Measurements from ENCODE around the gene PC. TPM values are rescaled to one million over a fixed set of nuclear protein-coding genes. Genes with fewer than 3 reads are reported as not detected.

The PC gene
- total RNA-seq, 1 donor from 2014 or later = 12.7 TPM

DNA sequence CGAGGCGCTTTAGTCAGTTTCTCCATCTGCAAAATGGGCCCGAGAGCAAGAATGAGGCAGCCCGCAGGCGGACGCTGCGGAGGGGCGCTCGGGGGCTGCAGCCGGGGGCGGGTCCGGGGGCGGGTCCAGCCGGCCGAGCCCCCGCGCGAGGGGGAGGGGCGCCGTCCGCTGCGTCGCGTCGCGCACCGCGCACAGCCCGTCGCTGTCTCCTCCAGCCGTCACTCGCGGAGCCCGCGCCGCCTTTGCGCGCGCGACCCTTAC lies 282 bp downstream of the PC start:
- intact Hi-C loops (cut with micrococcal nuclease) = loop anchor here (1.0 to 10.0 kb wide), 4 partner anchors 102 to 363 kb away; partner anchors contain the start of genes CCDC87, CCS, KDM2A and RCE1

DNA sequence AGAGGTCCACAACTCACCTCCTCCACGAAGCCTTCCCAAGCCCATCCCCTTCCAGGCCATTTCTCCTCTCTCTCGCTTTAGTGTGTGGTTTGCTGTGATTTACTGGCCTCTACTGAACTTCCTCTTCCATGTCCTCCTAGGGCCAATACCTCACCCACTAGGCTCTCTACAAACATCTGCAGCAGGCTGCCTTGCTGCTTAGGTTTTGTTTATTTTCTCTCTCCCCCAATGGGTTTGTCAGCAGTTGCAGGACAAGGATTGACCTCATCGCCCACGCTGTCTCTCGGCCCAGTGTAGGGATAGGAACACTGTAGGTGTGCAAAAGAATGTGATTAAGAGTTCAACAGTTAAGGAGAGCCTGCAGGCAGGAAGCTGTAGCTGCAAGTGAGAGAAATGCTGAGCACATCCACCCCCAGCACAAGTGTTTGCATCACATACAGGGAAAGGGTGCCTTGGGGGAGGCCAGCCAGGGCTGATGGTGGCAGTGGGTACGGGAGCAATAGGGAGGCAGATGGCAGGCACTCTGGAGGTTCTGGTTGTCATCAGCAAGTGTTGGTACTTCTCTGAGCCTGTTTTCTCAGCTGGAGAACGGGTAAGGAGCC lies 1.4 kb downstream of the PC start:
- intact Hi-C loops (cut with micrococcal nuclease) = loop anchor here (5.0 to 10.0 kb wide), 3 partner anchors 114 to 362 kb away; partner anchors contain the start of genes CCDC87, CCS, KDM2A and RCE1

- intact Hi-C loops (cut with micrococcal nuclease) = loop anchor here (10.0 kb wide), 1 partner anchor 358 kb away; the partner anchor contains the start of genes CCDC87 and CCS
Observed at GRCh38 chr11:66953081-66953833, 4.9 kb downstream of the PC start.

GRCh38 chr11:66951927-66952337 lies 6.3 kb downstream of the PC start:
- intact Hi-C loops (cut with micrococcal nuclease) = loop anchor here (10.0 kb wide), 1 partner anchor 357 kb away; the partner anchor contains the start of genes CCDC87 and CCS

DNA sequence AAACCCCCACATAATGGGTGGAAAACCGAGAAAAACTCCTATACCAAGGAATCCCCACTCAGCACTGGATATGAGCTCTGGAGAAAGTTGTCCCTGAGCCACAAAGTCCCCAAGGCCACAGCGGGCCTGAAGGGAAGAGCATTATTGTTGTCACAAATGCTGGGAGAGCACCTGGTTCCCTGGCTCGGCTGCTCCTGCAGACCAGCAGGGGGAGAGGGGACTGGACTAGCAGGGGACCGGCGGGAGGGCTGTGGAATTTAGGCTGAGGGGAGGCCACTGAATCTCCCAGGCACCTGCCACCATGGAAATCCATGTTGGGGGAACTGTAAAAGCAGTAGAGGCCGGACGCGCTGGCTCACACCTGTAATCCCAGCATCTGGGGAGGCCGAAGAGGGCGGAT lies 7.0 kb downstream of the PC start:
- intact Hi-C loops (cut with micrococcal nuclease) = loop anchor here (10.0 kb wide), 1 partner anchor 356 kb away; the partner anchor contains the start of genes CCDC87 and CCS

DNA sequence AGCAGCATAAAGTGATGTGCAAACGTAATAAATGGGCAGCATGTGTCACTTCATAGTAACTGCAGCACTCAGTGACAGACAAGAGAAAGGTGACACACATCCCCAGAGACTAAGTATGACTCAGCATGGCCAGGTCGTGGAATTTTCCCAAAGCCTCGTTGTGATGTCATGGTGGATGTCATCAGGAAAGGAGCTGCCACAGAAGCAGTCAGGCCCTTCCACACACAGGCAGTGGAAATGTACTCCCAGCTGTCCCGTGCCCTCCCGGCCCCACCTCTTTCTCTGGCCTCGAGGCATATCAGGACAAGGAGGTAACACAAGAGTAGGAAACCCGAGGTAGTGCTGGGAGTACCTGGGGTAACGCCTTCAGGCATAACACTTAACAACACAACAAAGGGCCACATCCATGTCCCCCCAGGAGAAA lies 8.1 kb downstream of the PC start:
- intact Hi-C loops (cut with micrococcal nuclease) = loop anchor here (10.0 kb wide), 1 partner anchor 355 kb away; the partner anchor contains the start of genes CCDC87 and CCS

DNA sequence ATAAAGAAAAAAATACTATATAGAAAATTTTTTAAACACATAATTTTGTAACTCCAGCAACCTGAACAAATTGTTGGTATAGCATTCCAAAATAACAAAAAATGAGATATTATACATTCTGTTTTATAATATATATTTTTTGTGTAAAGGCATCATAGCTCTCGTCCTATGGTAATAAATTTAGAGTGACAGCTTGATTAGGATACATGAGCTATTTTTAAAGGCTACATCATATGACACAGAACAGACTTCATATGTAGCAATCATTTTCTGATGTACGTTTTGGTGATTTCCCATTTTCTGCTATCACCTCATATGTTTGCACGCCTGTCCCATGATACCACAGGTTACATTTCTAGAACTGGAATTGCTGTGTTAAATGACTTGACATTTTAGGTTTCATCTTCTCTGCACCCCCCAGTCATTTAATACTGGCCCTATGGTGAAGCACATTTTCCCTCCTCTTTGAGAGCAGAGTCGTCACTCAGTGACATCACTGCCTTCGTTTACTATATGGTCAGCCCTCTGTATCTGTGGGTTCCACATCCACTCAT lies 19.5 kb downstream of the PC start:
- intact Hi-C loops (cut with micrococcal nuclease) = no loop called here

DNA sequence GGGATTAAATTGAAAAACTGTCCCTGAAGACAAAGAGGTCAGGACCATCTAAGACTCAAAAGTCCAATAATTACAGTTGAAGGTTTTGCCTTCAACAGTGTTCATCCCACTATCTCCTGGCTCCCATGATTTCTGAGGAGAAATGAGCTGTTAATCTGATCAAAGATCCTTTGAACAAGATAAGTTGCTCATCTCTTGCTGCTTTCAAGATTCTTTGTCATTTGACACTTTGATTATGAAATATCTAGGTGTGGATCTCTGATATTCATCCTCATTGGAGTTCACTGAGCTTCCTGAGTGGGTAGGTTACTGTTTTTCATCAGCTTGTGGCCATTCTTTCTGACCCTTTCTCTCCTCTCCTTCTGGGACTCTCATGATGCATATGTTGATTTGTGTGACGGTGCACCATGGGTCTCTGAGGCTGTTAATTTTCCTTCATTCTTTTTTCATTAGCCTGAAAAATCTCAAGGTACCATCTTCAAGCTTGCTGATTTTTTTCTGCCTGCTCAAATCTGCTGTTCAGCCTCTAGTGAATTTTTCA lies 20.9 kb downstream of the PC start:
- intact Hi-C loops (cut with micrococcal nuclease) = no loop called here

DNA sequence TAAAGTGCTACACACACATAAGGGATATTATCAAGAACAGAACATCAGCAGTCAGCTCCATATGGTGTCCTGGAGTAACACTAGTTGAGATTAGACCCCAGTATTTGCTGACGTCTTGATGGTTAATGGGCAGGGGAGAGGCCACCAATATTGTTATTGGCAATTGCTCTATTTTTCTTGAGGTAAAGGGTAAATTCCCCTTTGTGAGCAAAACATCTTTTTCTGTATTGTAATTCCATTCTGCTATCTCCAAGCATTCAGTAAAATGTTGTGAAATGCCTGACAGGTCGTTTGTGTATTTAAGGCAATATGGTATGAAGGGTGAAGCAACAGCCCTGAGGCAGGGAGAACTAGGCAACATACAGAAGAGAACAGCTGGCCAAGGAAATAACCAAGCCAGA lies 21.9 kb downstream of the PC start:
- intact Hi-C loops (cut with micrococcal nuclease) = no loop called here

DNA sequence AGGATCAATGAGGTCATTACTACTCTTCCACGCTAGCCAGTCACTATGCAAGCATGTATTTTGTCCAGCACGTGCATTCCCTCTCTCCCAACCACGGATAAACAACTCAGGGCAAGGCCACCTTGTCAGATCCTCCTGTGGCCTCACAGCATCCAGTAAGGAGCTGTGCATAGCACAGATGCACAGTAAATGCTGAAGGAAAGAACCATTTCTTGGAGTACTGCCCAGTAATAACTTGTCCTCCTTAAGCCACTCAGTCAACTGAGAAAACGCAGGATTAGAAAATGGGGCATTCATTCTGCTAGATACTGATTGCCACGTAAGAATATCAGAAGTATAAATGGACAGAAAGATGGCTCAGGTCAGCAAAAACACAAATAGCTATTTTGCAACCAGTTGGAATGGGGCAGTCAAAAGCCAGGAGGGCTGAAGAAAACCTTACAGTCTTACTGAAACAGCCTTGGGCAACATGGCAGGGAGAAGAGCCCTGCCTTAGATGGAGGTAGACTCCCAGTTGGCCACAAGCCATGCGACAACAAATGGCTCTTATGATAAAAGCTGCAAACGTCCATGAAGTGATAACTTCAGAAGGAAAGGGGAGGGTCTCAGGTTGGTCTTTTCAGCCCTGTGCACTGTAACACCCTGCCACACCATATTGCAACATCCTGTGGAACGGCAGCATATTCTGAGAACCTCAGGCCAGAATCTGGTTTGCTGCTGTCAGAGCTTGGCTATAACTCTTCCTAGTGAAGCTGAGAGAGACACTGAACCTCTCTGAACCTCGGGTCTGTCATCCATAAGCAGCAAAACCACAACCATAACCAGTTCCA lies 23.0 kb downstream of the PC start:
- intact Hi-C loops (cut with micrococcal nuclease) = no loop called here

DNA sequence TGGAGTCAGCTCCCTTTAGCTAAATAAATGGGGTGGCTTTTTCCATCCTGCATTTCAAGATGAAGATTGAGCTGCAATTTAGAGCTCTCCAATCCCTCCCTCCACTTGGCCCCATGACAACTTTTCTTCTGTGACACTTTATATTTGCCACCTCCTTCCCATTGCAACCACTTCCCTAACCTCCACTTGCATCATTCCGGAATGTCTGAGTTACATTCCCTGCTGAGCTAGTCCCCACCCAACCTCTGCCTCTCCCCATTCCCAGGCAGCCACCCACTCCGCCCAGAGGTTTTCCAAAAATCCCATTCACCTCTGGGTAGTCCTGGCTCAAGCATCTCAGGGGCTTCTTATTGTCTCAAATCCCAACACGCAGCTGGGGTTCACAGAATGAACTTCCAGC lies 24.7 kb downstream of the PC start:
- intact Hi-C loops (cut with micrococcal nuclease) = no loop called here

DNA sequence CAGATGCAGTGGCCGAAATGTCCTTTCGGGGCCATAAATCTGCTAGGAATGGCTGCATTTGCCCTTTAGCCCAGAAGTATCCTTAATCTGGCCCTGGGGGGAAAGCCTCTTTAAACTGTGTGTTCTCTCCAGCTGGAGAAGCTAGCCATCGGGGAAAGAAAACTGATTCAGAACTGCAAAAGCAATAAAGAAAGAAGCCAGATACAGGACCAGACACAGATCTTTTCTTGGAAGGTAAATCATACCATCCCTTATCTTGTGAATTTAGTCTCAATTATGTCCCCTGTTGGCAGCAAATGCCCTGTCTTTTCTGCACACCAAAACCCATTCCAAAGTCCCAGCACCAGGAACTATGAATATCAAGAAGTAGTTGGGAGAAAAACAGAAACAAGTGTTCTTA lies 25.6 kb downstream of the PC start:
- intact Hi-C loops (cut with micrococcal nuclease) = no loop called here

GRCh38 chr11:66929753-66930152 lies 28.4 kb downstream of the PC start:
- intact Hi-C loops (cut with micrococcal nuclease) = no loop called here

DNA sequence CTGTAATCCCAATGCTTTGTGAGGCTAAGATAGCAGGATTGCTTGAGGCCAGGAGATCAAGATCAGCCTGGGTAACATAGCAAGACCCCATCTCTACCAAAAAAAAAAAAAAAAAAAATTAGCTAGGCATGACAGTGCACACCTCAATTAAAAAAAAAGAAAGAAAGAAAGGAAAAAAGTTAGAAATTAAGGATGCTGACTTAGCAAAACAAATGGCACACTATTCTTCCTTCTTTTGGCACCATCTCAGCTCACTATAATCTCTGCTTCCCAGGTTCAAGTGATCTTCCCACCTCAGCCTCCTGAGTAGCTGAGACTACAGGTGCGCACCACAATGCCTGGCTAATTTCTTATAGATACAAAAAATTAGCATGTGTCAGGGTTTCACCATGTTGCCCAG lies 33.9 kb downstream of the PC start:
- intact Hi-C loops (cut with micrococcal nuclease) = no loop called here

DNA sequence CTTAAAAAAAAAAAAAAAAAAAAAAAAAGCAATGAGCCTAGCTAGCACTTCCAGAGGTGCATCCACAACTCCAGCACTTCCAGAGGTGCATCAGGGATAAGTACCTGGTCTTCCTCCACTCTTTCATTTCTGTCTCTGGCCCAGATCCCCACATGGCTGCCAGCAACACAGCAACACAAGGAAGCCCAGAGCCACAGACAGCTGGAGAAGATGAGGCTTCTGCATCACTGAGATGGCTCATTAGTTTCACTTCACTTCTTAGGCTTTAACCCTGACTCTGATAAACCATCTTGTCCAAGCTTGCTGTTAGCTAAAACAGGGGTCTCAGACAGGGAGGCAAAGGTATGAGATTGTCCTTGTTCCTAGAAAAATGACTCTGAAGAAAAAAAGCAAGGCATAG lies 35.6 kb downstream of the PC start:
- intact Hi-C loops (cut with micrococcal nuclease) = no loop called here

DNA sequence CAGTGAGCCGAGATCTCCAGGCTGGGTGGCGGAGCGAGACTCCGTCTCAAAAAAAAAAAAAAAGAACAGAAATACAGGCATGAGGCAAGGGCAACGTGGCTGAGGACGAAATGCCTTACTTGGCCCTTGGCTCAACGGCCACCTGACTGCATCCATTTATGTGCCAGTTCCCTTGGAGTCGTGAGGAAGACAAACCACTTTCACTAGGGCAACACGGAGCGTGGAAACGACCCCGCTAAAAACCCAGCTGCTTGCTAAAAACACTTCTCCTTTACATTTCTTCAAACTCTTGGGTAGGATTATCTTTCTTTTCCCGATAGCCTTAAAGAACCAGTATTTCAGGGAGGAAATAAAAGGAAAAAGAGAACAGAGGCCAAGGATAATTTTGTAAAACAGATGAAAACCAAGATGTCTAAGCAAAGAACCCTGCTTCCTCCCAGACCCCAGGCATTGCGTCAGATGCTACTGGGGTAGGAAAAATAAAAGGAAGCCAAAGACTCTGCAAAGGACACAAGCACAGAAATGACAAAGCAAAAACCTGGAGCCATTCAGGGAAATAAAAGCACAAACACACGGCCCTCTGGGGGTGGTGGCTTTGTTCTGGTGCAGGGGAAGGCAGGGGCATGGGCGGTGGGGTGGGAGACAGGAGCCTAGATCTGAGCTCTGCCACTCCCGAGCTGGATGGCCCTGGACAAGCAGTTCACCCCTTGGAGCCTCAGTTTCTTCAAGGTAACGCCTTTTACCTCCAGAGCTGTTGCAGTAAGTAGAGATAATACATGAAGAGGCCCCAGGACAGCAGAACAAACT lies 37.0 kb downstream of the PC start:
- intact Hi-C loops (cut with micrococcal nuclease) = no loop called here

DNA sequence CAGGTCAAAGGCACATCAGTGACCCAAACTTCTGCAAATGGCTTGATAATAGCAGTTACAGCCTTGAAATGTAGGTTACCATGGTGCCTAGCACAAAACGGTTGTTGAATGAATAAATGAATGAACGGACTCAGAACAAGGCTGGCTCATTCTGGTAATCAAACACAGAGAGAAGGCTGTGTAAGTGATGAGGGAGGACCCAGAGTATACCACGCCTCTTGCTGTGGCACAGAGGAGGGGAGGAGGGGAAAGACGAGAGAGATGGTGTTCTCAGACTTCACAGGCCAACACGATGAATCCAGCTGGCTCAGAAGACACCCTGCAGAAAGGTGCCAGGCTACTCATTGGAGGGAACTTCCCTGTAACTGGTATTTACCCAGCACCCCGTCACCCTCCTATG lies 38.3 kb downstream of the PC start:
- intact Hi-C loops (cut with micrococcal nuclease) = no loop called here

DNA sequence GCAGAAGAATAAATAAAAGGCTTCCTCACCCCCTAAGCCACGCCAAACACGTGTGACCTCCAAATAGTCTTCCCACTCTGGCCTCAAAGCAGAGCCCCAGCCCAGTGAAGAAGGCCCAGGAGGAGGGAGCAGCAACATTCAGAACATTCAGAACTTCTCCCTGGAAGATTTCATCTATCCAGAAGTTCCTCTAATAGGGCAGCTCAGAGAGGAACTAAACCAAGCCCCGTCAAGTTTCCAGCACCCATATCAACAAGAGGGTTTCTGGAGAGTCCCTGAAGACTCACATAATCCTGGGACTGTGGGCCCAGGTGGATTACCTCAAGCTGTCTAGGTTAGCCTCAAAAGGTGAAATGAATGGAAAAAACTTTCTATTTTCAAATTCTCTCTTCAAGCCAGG lies 39.4 kb downstream of the PC start:
- intact Hi-C loops (cut with micrococcal nuclease) = no loop called here

DNA sequence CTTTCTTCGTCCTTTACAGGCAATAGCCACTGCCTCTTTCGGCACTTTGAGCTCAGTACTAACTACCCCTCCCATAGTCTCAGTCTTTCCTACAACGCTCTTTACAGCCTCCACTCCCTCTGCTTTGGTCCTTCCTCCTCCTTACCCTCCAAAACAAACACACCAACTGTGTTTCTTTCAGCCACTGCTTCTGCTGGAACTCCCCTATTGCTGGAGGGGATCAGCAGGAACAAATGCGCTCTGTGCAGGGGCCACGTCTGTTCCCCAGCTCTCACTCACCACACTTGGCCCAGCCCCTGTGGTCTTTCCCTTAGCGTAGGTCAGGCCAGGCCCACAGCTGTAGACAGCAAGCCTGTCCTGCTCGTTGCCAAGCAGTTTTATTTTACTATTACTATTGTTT lies 42.3 kb downstream of the PC start:
- intact Hi-C loops (cut with micrococcal nuclease) = no loop called here

DNA sequence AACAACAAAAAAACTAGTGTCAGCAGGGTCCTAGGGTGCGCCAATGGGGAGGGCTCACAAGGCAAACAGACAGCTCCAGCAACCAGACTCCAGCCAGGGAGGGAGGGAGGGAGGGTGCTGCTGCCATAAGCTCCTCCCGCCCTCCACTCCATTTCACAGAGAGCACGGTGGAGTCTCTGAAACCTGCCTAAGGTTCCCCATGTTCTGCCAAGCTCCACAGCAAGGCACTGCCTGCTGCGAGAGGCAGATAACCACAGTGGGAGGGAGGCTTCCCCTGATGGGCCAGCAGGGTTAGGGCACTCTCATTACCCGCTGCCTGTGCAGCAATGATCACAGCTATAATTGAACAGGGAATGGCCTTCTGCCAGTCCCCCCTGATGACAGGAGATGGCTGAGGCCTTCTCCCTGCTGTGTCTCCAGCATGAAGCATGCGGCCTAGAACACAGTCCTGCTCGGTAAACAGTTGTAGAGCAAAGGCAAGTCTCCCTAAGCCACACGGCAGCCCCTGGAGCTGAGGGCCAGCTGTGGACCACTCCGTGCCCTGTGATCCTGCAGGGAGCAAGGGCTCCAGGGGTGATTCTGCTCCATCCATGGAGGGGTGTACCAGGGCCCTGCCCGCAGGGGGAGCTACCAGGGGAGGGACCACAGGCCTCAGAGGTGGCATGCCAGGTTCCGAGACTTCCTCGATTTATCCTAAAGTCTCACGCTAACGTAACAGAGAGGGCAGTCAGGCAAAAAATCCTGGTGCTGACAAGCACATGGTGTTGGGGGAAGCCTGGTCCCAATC lies 42.9 kb downstream of the PC start:
- intact Hi-C loops (cut with micrococcal nuclease) = no loop called here

Data from T-helper 2 cell treated with Interferon-gamma antibody and Interleukin-4, amounts not matched to agents 100 ng/mL and 5 ng/mL, for 36 hours (primary cell).